Neuron (in vitro differentiated cells): ENCODE results near the gene TOR1AIP2.

ENCODE experiments used
- H2AFZ ChIP-seq: one replicate; pipeline ENCODE4 v1.6.1; 2013; ENCODE audit warnings: low read depth, mild to moderate bottlenecking, inconsistent platforms, low read length, moderate library complexity
- H3K27me3 ChIP-seq: one replicate; pipeline ENCODE4 v1.6.1; 2013; ENCODE audit warnings: low read length; ENCODE audit not compliant: insufficient read depth
- H3K36me3 ChIP-seq: one replicate; pipeline ENCODE4 v1.6.1; 2013; ENCODE audit warnings: low read length; ENCODE audit not compliant: insufficient read depth
- H3K4me1 ChIP-seq: one replicate; pipeline ENCODE4 v1.6.1; 2013; ENCODE audit warnings: low read length; ENCODE audit not compliant: insufficient read depth
- H3K4me3 ChIP-seq: 2 replicates; pipeline ENCODE4 v1.5.1; 2013; ENCODE audit warnings: mild to moderate bottlenecking, low read length, moderate library complexity
- H3K9me3 ChIP-seq: one replicate; pipeline ENCODE4 v1.6.1; 2013; ENCODE audit warnings: low read length

The TOR1AIP2 gene

GRCh38 chr1:179816196-179816960 is 61.2 kb downstream of the TOR1AIP2 start:
- Histone ChIP-seq H3K4me3 (no peak overlapping the region), H3K4me1 (peaks cover 15% of the 10 kb centered on the region), H3K27me3 (peaks cover 31% of the 10 kb centered on the region), H2AFZ (no peak overlapping the region), H3K9me3 (no peaks in the 10 kb centered on the region), H3K36me3 (no peaks in the 10 kb centered on the region)

- H3K36me3 ChIP-seq: no peaks in the 10 kb centered on the region
- peak overlapping the region; percentile 78 for H2AFZ ChIP-seq
- H3K4me1 ChIP-seq: peaks cover 15% of the 10 kb centered on the region
- peak overlapping the region; percentile 57 for H3K4me3 ChIP-seq
- no peaks in the 10 kb centered on the region for H3K9me3 ChIP-seq
- H3K27me3 ChIP-seq: peaks cover 35% of the 10 kb centered on the region
Measured at GRCh38 chr1:179815641-179816040, 62.0 kb downstream of the TOR1AIP2 start.

GRCh38 chr1:179814546-179814838 is 63.1 kb downstream of the TOR1AIP2 start:
- Histone ChIP-seq H3K4me1 (peaks cover 16% of the 10 kb centered on the region), H2AFZ (peak overlapping the region; percentile 78), H3K36me3 (no peaks in the 10 kb centered on the region), H3K4me3 (peak overlapping the region; percentile 57), H3K27me3 (peaks cover 36% of the 10 kb centered on the region), H3K9me3 (no peaks in the 10 kb centered on the region)

GRCh38 chr1:179813626-179814545 is 63.7 kb downstream of the TOR1AIP2 start:
- Histone ChIP-seq H3K9me3 (no peaks in the 10 kb centered on the region), H3K4me1 (peaks cover 16% of the 10 kb centered on the region), H3K27me3 (peaks cover 34% of the 10 kb centered on the region), H3K36me3 (no peaks in the 10 kb centered on the region), H2AFZ (peak overlapping the region; percentile 78), H3K4me3 (peak overlapping the region; percentile 57)

GRCh38 chr1:179812501-179813292 is 64.9 kb downstream of the TOR1AIP2 start:
- Histone ChIP-seq H3K4me1 (peaks cover 16% of the 10 kb centered on the region), H3K9me3 (no peaks in the 10 kb centered on the region), H2AFZ (no peak overlapping the region), H3K4me3 (no peak overlapping the region), H3K27me3 (peaks cover 28% of the 10 kb centered on the region), H3K36me3 (no peaks in the 10 kb centered on the region)

- no peaks in the 10 kb centered on the region for H3K36me3 ChIP-seq
- H3K4me1 ChIP-seq: peaks cover 10% of the 10 kb centered on the region
- no peak overlapping the region for H2AFZ ChIP-seq
- H3K9me3 ChIP-seq: no peaks in the 10 kb centered on the region
- peaks cover 24% of the 10 kb centered on the region for H3K27me3 ChIP-seq
- no peak overlapping the region for H3K4me3 ChIP-seq
Measured at GRCh38 chr1:179810367-179810715, 67.3 kb downstream of the TOR1AIP2 start.

- no peak overlapping the region for H3K4me3 ChIP-seq
- peaks cover 24% of the 10 kb centered on the region for H3K27me3 ChIP-seq
- no peak overlapping the region for H2AFZ ChIP-seq
- H3K4me1 ChIP-seq: peaks cover 6% of the 10 kb centered on the region
- H3K36me3 ChIP-seq: no peaks in the 10 kb centered on the region
- no peaks in the 10 kb centered on the region for H3K9me3 ChIP-seq
Measured at GRCh38 chr1:179809506-179810366, 67.9 kb downstream of the TOR1AIP2 start.

GRCh38 chr1:179808503-179808902 is 69.1 kb downstream of the TOR1AIP2 start:
- Histone ChIP-seq H3K36me3 (no peaks in the 10 kb centered on the region), H3K4me1 (peaks cover 2% of the 10 kb centered on the region), H3K27me3 (peaks cover 24% of the 10 kb centered on the region), H3K4me3 (no peak overlapping the region), H3K9me3 (no peaks in the 10 kb centered on the region), H2AFZ (no peak overlapping the region)

- Histone ChIP-seq H2AFZ (no peak overlapping the region), H3K36me3 (no peaks in the 10 kb centered on the region), H3K4me3 (no peak overlapping the region), H3K27me3 (peaks cover 24% of the 10 kb centered on the region), H3K4me1 (peaks cover 2% of the 10 kb centered on the region), H3K9me3 (no peaks in the 10 kb centered on the region)
Measured at GRCh38 chr1:179807691-179808485, 69.7 kb downstream of the TOR1AIP2 start.

- no peaks in the 10 kb centered on the region for H3K9me3 ChIP-seq
- no peak overlapping the region for H2AFZ ChIP-seq
- peaks cover 20% of the 10 kb centered on the region for H3K27me3 ChIP-seq
- no peaks in the 10 kb centered on the region for H3K36me3 ChIP-seq
- no peak overlapping the region for H3K4me3 ChIP-seq
- peaks cover 2% of the 10 kb centered on the region for H3K4me1 ChIP-seq
Measured at GRCh38 chr1:179807291-179807690, 70.3 kb downstream of the TOR1AIP2 start.

- Histone ChIP-seq H3K4me1 (peaks cover 2% of the 10 kb centered on the region), H3K36me3 (no peaks in the 10 kb centered on the region), H3K9me3 (no peaks in the 10 kb centered on the region), H3K27me3 (peaks cover 13% of the 10 kb centered on the region), H2AFZ (no peak overlapping the region), H3K4me3 (no peak overlapping the region)
Measured at GRCh38 chr1:179806333-179806732, 71.3 kb downstream of the TOR1AIP2 start.
